Amniotic stem cell (primary cell): ENCODE measurements around the gene PLEKHM2.
"Not testable (repeated sequence)": the region's sequence is repeated elsewhere in the genome, so short reads cannot be mapped to it uniquely, and the experiment has no call there.

Experiments used
- DNase-seq: peaks from one replicate; lab custom pipeline; 2025; lab: John Stamatoyannopoulos, UW

Gene PLEKHM2

DNA sequence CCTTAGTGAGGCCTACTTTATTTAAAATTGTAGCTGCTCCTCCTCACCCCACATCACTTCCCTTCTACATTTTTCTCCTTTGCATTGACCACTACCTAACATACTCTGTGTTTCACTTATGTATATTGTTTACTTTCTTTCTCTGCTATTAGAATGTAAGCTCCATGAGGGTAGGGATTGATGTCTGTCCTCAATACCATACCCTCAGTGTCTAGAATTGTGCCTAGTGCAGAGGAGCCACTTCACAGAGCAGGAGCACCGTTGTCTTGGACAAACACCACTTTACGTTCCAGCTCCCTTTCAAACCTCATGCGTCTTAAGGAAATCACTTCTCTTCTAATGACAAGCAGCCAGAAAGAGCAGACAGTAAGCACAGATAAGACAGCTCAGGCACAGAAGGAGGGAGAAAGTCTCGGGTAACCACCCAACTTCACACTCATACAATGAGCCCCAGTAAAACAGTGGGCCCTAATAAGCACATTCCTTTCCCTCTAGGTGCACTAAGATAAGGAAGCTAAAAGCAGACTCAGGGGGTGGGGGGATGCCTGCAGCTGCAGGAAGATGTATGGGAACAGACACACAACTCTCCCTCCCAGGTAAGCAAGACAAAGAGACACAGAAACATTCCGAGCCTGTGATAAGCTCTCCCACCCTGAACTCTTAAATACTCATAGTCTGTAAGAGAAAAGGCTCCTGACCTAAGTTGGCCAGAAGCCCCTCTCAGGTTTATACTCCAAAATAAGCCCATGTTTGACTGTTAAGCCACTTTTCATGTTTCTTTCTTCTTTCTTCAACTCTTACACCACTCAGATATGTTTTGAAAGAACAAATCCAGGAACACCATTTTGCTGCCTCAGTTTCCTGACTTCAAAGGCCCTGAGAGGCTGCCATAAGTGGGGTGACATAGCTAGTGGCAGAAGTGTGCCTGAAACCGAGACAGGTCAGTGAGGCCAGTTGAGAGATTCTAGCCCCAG, 7.1 kb upstream of the PLEKHM2 start:
- no peak for DNase-seq

DNA sequence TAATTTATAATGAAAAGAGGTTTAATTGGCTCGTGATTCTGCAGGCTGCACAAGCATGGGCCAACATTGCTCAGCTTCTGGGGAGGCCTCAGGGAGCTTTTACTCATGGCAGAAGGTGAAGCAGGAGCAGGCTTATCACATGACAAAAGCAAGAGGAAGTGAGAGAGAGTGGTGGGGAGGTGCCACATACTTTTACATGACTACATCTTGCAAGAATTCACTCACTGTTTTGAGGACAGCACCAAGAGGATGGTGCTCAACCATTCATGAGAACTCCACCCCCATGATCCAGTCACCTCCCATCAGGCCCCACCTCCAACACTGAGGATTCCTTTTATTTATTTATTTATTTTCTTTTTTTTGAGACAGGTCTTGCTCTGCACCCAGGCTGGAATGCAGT, 5.5 kb upstream of the PLEKHM2 start:
- DNase-seq, result no peak

DNA sequence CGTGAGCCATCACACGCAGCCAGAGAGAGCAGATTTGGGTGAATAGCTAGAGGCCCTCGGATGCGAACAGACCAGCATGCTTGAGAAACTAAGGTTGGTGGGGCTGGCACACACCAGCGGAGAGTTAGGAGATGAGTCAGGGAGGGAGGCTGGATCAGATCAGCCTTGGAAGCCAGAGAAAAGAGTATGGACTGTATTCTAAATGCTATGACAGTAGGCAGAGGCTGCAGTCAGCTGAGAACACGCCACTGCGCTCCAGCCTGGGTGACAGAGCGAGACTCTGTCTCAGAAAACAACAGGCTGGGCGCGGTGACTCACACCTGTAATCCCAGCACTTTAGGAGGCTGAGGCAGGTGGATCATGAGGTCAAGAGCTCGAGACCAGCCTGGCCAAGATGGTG, 4.0 kb upstream of the PLEKHM2 start:
- DNase-seq, result peak; percentile 66

DNA sequence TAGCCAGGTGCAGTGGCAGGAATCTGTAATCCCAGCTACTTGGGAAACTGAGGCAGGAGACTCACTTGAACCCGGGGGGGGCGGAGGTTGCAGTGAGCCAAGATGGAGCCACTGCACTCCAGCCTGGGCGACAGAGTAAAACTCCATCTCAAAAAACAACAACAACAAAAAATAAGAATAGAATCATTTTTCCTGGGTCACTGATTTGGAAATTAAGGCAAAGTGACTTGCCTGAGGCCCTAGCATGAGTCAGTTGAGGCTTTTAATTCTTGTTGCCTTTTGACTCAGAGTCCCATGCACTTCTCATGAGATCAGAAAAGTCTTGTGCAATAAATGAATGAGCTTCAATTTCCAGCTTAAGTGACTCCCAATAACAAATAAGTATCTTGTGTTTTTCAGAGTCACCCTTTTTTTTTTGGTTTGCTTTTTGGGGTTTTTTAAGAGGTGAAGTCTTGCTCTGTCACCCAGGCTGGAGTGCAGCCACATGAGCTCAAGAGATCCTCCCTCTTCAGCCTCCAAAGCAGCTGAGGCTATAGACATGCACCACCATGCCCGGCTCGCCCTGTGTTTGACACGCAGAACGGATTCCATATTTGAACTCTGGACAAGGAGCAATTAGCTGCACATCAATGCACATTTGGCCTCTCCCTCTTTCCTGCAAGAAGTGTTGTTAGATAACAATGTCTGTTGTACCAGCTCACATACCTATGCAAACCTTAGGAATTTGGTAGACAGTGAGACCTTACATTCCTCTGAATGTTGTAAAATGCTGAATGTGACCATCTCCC, 3.4 kb upstream of the PLEKHM2 start:
- peak; percentile 92 for DNase-seq

DNA sequence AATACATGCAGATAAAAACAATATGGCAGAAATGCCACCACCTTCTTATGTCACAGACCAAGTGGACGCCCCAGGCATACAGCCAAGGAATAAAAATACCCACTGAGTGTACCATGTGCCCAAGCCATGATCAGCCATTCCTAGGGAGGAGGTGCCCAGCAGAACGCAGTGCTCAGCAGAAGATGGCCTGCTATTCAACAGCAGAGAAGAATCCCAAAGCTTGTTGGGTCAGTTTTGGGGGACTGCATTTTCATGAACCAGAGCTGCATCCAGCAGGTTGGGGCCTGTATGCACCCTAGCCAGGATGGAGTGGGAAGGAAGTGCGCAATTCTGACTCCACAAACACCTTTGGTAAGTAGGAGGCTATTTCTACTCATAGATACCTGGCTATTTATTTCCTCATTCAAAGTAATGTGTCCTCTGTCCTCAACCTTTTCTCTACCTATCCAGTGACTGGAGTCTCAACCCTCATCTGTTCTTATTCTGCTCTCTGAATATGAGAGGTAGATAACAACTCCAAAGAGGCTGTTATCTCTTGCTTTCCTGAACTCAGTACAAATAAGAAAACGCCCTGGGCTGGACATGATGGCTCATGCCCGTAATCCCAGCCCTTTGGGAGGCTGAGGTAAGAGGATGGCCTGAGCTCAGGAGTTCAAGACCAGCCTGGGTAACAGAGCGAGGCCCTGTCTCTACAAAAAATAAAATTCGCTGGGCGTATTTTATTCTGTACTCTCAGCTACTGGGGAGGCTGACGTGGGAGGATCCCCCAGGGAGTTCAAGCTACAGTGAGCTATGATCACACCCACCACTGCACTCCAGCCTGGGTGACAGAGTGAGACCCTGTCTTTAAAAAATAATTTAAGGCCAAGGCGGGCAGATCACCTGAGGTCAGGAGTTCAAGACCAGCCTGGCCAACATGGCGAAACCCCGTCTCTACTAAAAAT, 2.5 kb upstream of the PLEKHM2 start:
- DNase-seq, result no peak

GRCh38 chr1:15682936-15683341, 1.2 kb upstream of the PLEKHM2 start:
- no peak for DNase-seq

GRCh38 chr1:15683345-15684039, 628 bp upstream of the PLEKHM2 start:
- DNase-seq, result no peak

DNA sequence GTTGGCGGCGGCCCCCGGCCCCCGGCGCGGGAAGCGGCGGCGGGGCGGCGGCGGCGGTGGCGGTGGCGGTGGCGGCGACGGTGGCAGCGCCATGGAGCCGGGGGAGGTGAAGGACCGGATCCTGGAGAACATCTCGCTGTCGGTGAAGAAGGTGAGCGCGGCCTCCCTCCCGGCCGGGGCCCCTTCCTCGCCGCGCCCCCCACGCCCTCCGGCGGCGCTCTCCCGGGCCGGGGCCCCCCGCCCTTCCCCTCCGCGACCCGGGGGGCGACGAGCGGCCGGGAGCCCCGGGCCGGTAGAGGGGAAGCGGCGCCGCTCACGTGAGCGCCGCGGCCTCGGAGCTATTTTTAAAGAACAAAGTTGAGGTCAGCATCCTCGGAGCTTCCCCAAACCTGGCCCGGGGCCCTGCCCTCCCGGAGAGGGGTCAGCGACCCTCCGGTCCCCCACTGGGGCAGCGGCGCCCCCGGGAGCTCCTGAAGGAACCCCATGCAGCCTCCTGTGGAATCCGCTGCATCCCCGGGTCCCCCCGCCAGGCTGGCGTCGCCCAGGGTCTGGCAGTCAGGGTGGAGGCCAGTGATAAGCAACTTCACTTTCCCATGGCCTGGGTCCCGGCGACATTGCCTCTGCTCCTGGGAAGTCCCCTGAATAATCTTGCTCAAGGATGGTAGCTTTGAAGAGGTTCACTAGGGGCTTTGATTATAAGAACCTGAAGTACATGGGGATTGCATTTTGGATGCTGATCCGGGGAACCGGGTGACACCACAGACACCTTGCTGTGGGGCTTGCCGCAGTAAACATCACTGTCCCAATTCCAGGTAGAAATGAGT, 560 bp downstream of the PLEKHM2 start:
- DNase-seq, result no peak

- no peak for DNase-seq
These were observed 1.7 kb downstream of the PLEKHM2 start for GRCh38 chr1:15685820-15686219.

GRCh38 chr1:15687446-15687845, 3.3 kb downstream of the PLEKHM2 start:
- no peak for DNase-seq

DNA sequence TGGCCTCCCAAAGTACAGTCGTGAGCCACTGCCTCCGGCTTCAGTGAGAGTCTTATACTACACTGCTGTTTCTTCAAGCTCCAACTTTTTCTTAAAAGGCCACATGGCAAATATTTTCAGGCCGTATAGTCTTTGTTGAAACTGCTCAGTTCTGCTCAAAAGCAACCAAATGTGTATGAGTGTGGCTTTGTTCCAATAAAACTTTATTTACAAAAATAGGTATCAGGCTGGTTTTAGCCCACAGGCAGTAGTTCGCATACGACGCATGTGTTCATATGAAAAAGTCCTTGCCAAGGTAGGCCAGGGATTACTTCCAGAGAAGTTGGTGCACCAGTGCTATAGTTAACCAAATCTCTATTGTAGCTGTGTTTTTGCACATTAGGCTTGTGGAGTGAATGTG, 6.2 kb downstream of the PLEKHM2 start:
- DNase-seq, result no peak

GRCh38 chr1:15691434-15692032, 7.4 kb downstream of the PLEKHM2 start:
- DNase-seq, result no peak

DNA sequence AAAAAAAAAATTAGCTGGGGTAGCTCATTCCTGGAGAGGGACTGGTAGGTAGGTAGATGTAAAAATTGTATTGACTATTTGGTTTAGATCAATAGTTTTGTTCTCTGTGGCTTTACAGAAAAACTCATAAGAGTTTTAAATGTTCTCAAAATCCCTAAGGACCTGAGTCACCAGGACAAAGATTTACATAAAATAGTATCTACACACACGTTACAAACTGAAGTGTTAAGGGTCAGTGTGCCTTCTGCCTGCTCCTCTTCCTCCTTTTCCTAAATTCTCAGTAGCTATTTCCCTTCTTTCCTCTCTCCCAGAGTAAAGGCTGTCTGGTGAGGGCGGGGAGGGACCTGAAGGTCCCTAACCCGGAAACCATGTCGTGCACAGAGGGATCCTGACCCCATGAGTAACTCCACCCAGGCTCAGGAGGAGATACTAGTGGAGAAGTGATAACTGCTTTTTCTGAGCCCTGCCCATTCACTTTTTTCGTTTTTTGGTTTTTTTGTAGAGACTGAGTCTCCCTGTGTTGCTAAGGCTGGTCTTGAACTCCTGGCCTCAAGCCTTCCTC, 8.1 kb downstream of the PLEKHM2 start:
- no peak for DNase-seq

DNA sequence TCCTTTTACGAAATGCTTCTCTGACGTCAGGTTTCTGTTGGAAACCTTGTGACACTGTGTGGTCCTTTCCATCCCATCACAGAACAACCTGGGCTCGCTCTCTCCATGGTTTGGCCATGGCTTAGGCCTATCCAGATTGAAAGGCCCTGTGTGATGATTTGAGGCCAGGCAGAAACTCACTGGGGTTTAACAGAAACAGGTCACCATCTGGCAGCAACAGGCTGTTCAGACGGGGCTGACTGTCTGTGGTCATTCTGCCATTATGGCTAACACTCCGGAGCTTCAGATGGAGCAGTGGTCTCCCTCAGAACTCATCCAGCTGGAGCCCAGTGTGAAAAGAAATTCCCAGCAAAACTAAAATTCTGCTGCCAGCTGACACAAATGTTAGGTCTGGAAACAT, 9.3 kb downstream of the PLEKHM2 start:
- DNase-seq, result no peak

DNA sequence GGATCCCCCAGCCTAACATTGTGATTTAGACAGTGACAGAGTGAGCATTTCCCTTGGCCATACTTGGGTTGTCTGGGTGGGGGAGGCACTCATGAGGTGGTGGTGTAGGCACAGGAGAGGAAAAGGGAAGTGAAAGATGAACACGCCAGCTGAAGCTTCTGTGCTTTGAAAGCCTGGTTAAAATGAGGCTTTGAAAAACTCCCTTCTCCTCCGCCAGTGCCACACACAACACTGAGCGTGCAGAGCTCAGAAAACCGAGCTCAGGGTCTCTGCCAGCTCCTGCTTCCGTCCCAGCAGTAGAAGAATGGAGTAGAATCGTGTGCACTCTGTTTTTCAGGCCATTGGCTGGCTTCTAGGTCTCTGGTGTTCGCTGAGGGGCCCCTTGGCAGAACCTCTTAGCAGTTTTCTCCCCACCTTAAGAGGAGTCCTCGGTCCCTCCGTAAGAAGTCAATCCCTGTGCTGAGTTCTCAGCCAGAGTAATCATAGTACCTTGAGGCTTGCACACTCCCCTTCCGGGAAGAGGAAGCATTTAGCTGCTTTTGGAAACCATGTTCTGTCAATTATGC, 12.9 kb downstream of the PLEKHM2 start:
- no peak for DNase-seq

DNA sequence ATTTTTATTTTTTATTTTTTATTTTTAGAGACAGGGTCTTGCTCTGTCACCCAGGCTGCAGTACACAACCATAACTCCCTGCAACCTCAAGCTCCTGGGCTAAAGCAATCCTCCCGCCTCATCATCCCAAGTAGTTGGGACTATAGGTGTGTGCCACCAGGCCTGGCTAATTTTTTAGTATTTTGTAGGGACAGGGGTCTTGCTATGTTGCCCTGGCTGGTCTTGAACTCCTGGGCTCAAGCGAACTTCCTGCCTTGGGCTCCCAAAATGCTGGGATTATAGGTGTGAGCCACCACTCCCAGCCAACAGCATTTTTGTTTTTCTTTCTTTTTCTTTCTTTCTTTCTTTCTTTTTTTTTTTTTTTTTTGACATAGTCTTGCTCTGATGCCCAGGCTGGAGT, 14.1 kb downstream of the PLEKHM2 start:
- no peak for DNase-seq

- DNase-seq, result not testable (repeated sequence)
These were observed 15.2 kb downstream of the PLEKHM2 start for GRCh38 chr1:15699321-15699720.

GRCh38 chr1:15700508-15700907, 16.4 kb downstream of the PLEKHM2 start:
- no peak for DNase-seq

GRCh38 chr1:15701784-15702183, 17.7 kb downstream of the PLEKHM2 start:
- no peak for DNase-seq
